Head of caudate nucleus (tissue), 42 donors: Measurements from ENCODE around the gene DDC.

Experiments used
- DNase-seq, 42 donors: peaks; one replicate each; pipeline versions ENCODE4 v3.0.0 to v3.0.0-alpha.2; 2020 to 2021; ENCODE audit warnings: mixed read lengths in 7 of 42
- intact Hi-C: fragments of 100-400 bp; cut with DNase I; formaldehyde crosslinking; loops from one replicate; pipeline ENCODE4 v1.15.0; 2022

The DDC gene

DNA sequence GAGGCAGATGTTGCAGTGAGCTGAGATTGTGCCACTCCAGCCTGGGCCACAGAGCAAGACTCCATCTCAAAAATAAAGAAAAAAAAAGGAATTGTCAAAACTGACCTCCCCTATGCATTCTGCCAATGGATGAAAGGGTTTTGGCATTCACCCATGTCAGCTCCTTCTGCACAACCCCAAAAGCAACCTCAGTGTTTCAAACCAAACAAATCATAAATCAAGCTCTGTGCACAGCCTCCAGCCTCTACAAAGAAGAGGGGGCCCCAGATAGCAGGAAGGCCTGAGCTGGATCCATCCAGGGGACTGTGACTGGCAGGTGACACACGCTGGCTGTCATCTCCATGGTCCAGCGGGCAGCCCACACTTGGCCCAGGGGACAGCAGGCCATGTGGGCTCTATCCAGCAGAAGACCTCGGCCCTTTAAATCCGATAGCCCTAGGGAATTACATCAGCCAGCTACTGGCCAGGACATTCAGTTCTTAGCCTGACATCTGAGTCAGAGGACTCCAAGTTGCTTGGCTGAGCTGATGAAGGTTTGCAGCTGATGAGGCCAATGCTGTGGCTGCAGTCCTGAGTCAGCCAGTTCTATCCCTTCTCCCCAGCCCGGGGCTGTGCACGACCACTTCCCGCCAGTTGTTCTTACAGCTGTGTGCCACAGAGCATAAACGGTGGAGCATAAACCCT lies 63.1 kb downstream of the DDC start:
- intact Hi-C loops, result no loop called here

DNA sequence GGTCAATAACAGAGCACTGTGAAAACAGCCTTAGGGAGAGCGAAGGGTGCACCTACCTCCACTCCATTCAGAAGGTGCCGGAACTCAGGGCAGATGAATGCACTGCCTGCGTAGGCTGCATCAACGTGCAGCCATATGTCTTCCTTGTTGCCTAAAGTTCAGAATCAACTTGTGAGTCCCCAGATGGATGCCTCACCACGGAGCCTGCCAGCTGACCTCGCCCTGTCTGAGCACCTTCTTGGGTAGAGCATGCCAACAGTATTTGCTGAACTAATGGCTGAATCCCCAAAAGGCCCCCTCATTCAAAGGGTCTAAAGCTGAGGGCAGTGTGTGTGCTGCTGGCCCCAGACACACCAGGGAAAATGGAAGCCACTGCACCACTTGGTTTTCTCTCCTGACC lies 66.1 kb downstream of the DDC start:
- DNase-seq, result no peak
- intact Hi-C loops, result no loop called here

More for the DNA sequence above, 63.1 kb downstream of the DDC start:
- DNase-seq, result no peak

DNA sequence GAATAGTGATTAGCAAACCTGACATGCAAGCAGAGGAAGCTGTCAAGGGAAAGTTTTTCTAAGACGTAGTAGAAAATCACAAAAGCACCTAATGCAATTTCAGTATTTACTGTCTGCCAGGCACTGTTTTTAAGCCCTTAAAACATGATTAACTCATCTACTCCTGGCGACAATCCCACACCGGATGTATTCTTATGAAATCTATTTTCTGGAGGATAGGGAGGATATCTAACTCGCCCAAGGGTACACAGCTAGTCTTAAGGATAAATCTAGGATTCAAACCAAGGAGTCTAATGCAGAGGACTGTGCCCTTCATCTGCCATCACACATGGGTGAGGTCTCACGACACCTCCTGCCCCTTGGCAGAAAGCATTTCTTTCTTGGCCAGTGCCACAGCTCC lies 67.2 kb downstream of the DDC start:
- DNase-seq, result no peak
- intact Hi-C loops, result no loop called here

DNA sequence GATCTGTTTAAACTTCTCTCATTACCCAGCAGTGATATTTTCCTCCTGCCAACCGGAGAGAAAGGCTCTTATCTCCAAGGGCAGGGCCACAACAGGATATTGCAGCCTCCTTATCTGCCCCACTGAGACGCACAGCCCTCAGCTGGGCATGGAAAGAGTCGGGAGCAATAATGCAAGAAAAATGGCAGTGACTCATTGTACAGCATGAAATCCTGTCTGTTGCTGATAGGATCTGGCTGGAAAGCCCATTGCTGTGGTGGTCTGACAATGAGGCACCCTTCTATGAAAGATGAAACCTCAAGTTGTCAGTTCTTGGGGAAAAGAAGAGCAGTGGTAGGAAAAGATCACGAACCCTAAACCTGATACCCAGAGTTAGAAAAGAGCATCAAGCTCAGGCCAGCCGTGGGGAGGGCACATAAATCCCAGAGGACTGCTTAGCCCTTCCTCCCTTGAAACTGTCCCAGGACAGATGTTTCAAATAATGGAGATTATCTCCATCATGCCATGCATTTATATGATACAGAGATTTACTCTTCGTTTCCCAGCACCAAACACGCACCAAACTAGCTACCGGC lies 68.0 kb downstream of the DDC start:
- DNase-seq, result no peak
- intact Hi-C loops, result no loop called here

DNA sequence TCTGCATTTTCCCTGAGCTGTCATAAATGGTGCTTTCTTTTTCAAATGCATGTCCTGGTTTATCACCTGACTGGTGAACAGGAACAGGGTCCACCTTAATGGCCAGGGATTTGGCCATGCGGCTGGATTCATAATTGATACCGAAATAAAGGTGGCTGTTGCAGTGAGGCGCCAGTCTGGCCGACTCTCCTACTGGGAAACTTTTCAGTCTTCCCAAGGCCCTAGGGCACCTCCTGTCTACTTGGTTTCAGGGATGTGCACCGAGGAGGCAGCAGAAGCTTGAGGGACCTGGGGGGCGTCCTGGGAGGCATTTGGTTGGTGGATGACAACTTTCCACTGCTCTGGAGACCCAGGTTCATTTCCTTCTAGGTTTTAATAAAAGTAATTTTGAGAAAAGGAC lies 68.6 kb downstream of the DDC start:
- no peak for DNase-seq
- intact Hi-C loops, result no loop called here

DNA sequence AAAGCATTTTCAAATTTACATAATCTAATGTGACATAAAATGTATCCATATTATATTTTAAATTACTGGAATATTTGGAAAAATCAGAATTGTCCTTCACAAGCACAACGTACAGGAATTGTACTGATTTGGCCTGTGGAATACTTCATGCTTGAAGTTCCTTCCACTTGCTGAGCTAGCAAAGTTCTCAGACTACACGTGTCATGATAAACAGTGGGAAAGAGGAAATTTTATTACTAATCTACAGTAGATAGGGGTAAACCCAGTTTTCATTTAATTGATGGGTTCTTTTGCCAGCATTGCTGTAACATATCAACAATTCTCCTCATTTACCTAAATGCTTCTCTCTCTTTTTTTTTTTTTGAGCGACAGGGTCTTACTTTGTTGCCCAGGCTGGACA lies 69.5 kb downstream of the DDC start:
- DNase-seq, result no peak
- intact Hi-C loops, result no loop called here

DNA sequence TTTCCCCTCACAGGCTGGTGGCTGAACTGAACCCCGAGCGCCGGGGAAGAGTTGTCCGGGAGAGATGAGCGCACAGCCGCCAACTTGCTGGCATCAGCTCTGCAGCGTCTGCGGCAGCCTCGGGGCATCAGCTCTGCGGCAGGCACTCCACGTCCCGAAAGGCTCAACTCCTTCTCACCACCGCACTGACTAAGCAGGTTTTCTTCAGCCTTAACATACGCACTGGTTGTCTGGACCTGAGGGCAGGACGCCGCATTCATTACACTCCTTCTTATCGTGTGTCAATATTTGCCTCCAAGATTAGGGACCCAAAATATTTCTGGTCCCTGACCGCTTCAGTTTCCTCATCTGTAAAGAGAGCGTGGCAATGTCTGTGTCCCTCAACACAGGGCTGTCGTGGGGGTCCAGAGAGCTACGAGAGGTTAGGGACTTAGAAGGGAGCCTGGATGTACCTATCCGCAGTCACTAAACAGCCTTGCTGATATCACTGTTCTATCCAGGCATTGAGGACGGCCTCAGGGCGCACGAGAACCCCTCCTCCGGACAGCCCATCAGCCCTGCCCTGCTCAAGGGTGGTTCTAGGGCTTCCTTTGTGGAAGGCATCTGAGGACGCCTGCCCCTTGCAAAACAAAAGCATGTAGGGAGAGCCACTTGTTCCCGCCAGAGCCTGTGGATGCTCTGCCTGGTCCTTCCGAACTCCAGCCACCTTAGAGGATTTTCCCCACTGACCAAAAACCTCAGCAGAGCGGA lies 72.3 kb downstream of the DDC start:
- intact Hi-C loops, result no loop called here
- DNase-seq, result no peak

DNA sequence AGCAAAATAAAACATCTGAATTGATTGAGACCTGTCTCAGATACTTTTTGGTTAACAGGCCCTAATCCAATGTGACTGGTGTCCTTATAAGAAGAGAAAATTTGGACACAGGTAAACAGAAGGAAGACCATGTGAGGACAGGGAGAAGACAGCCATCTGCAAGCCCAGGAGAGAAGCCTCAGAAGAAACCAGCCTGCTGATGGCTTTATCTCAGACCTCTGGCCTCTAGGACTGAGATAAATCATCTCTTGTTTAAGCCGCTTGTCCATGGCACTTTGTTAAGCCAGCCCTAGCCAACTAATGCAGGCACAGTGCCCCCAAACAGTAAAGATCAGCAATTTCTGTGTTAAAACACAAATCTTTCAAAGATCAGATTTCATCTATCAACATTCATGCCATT lies 73.3 kb downstream of the DDC start:
- intact Hi-C loops, result no loop called here
- DNase-seq, result no peak

DNA sequence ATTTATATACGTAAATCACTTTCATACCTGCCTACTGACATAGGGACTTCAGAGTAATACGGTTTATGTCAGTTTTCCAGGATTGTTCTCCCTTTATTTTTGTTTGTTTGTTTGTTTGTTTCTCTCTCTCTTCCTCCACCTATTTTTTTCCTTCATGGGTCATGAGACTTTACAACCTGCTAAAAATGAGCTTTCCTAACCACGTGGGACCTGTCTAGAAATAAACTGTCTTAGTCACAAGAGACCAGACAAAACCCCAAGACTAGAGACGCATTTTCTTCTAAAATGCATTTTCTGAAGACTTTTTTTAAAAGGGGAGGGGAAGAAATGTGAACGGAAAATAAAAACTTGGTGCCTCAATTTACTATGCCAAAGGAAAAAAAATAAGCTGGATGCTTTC lies 74.0 kb downstream of the DDC start:
- intact Hi-C loops, result no loop called here
- DNase-seq, result no peak

DNA sequence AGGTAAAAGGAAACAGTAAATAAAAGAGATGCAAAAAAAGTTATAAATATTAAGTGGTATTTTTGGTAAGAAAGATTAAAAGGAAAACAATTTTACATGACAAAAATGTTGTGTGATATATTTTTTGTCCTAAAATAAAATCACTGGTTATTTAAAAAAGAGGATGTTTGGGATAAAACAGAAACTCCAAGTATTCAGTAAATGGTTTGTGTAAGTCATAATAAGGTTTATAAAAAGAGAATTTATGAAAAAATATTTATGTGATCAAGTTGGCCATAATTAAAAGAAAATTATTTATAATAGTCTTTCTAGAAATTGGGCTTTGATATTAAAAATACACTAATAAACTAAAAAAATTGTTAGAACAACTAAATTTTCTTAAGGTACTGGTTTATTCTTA lies 76.8 kb downstream of the DDC start:
- no peak for DNase-seq
- intact Hi-C loops, result no loop called here

DNA sequence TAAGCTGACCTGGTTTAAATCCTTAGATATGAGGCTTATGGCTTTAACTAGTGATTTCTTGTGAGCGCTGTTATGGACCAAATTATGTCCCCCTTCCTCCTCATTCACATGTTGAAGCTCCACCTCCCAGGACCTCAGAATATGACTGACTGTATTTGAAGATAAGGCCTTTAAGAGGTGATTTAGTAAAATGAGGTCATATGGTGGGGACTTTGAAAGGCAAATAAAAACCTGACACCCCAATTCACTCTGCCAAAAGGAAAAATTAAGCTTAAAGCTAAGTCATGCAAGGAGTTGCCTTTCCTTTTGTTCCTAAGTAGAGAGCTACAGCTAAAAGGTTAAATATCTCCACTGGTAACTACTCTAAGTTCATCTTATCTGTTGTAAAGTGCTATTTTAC lies 78.7 kb downstream of the DDC start:
- intact Hi-C loops, result no loop called here
- DNase-seq, result peak in 1 of 42 donors; percentile 2

DNA sequence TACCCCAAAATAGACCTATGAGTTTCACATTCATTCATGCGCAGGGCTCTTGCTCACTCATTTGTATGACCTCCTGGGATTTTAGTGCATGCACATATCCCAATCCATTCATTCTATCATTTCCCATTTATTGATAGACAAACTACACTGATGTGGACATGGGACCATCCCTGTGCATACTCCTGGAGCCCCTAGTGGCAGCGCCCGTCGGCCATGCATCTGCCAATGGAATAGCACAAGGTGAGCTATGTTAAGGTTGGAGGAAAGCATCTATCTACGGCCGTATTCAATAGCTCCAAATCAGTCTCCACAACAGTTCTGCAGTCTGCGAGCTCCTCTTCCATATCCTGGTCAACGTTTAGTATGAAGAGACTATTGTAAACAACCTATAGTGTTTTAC lies 83.3 kb downstream of the DDC start:
- intact Hi-C loops, result no loop called here
- no peak for DNase-seq

DNA sequence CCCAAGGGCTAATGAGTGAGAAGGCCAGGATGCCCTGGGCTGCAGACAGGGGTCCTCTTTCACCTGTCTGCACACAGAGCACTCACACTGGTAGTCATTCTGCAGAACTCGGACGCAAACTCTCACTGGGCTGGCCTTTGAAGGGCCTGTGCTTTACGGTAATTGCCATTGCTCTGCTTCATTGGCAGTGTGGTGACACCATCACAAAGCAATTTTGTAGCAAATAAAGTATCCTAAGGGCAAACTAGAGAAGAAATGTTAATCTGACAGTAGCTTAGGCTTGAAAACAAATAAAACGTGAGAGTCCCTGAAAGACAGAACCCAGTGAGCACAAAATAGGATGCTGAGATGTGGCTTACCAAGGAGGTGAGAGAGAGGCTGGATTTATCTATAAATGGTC lies 84.4 kb downstream of the DDC start:
- intact Hi-C loops, result no loop called here
- DNase-seq, result no peak

DNA sequence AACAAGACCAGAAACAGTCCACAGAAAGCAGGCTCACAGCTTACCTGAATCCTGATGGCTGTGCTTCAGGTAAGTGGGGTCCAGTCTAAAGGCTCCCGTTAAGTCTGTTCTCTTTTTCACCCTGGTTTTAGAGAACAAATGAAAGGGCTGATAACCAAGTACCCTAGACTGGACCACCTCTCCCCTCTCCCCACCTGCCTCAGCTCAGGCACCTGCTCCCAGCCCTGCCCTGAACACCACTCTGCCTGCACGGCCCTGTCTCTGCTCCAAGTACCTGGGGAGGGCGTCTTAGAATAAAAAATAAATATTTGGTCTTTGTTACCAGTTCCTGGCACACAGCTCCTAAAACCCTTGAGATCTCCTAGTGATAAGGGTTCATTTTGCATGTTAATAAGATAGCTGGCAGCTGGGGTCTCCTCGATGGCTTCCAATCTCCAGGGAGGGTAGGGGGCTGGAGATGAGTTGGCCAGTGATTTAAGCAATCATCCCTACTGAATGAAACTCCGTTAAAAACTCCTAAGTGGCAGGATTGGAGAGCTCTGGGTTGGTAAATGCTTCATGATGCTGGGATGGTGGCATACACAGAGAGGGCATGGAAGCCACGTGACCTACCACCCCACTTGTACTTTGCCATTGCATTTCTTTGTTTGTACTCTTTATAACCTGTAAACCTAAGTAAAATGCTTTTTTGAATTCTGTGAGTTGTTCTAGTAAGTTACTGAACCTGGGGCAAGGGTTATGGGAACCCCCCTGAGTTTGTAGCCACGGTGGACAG lies 85.3 kb downstream of the DDC start:
- no peak for DNase-seq
- intact Hi-C loops, result no loop called here

DNA sequence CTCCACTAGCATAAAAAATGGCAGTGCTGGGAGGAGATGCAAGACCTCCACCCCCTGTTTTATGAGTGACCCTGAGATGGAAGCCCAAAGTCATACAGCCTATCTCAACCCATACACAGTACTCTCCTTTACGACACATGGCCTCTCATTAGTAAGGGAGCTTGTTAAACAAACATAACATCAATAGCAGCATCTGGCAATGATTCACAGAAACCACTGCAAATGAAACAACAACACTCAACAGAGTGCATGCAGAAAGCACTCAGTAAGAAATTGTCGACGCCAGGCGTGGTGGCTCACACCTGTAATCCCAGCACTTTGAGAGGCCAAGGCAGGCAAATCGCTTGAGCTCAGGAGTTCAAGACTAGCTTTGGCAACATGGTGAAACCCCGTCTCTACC lies 87.6 kb downstream of the DDC start:
- no peak for DNase-seq
- intact Hi-C loops, result no loop called here

DNA sequence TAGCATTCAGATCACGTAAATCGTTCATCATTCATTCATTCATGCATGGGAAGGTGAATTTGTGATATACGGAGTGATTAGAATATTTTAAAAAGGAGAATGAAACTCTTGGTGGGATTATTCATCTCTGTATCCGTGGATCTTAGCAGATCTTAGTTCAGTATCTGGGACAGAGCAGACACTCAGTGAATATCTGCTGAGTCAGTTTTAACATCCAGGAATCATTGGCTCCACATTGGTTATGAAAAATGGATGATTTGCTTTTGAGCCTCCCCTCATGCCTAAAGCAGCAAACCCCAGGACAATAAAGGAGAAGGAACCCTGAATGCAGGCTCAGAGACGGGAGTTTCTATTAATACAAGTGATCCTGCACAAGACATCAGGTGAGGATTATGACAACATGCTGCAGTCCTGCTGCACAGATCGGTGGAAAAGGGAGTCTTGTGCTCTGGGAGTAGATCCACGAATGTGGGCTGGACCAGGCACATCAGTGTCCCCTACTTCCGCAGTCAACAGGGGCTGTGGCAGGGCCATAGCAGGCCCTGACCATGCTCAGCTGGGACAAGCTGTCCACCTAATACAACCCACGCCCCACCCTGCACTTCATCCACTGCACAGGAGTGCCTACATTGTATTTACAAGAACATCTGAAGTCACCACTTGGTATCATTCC lies 88.1 kb downstream of the DDC start:
- no peak for DNase-seq
- intact Hi-C loops, result no loop called here

DNA sequence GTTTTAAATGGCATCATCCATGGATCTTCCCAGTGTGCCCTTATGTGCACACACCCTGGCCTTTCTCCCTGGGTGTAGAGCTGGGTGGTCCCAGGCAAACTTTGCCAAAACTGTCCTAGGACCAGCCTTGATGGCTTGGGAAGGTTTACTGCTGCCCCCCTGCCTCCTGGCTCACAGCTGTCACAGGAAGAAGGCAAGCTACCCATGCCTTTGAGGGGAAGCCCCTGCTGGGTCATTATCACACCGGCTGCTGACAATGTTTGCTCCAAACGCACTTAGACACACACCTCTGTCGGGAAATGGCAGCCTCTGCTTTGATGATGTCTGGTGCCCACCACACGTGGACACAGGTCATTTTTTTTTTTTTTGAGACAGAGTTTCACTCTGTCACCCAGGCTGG lies 89.9 kb downstream of the DDC start:
- intact Hi-C loops, result no loop called here

DNA sequence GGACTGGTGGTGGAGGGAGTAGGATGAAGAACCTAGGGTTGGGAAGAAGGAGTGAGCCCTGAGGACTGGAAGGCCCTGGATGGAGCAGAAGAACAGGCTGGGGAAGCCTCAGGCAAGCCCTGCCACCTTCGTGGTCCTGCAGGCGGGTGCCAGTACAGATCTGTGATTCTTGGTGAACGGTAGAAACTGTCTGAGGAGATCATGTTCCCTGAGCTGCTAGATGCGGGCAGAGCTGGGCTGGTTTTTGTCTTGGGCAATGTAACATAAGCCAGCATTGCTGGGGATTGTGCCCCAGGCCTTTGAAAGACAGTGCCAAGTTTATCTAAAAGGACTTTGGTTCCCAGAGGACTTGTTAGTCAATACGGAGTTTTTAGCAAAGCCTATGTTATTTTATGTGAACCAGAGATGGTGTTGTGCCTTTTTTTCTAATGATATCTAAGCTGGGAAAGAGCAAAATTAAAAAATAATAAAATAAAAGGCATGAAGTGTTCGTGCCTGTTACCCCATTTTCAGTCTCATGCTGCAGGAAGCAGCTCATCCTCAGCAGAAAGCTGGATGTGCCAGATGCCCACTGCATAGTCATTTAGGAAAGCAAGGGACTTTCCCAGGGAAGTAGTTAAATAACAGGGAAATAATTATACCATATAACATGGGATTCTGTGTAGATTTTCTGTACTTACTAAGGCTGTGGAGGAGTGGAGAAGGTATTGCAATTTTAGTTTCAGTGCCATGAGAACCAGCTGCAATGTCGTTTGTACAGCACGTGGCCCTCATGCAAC lies 90.6 kb downstream of the DDC start:
- DNase-seq, result no peak
- intact Hi-C loops, result no loop called here

More for the DNA sequence above, 89.9 kb downstream of the DDC start:
- DNase-seq, result no peak

DNA sequence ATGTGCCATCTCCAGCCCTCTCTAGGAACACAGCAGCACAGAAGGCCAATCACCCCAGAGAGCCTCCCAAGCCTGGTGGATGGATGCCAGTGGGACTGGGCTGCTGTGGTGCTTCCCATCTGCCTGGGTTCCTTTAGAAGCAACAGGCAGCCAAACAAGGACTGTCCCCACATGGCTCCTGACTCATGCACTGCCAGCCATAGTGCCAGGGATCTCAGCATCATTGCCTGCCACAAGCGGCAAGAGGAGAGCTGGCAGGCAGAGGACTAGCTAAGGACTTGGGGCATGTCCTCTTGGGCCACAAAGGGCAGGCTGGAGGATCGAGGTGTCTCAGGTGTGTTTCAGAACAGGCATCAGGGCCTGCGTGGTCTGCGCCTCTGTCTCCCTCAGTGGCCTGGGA lies 91.7 kb downstream of the DDC start:
- DNase-seq, result no peak
- intact Hi-C loops, result no loop called here
